Globus pallidus (tissue), 1 donor: Measurements from ENCODE around the gene ARID3A.
A peak's percentile ranks its signal among the peaks of the same experiment; 100 is the strongest.

Experiments used
- DNase-seq: peaks from one replicate; pipeline ENCODE4 v3.0.0-alpha.2; 2015; ENCODE audit warnings: low spot score

The ARID3A gene

GRCh38 chr19:963486-963951 is 37.7 kb downstream of the ARID3A start:
- no peak for DNase-seq

- no peak for DNase-seq
Observed at GRCh38 chr19:964116-964520, 38.3 kb downstream of the ARID3A start.

- no peak for DNase-seq
Observed at GRCh38 chr19:964761-965694, 39.2 kb downstream of the ARID3A start.

- no peak for DNase-seq
Observed at GRCh38 chr19:966485-967088, 40.8 kb downstream of the ARID3A start.

- DNase-seq, result no peak
Observed at GRCh38 chr19:970695-971094, 44.9 kb downstream of the ARID3A start.

DNA sequence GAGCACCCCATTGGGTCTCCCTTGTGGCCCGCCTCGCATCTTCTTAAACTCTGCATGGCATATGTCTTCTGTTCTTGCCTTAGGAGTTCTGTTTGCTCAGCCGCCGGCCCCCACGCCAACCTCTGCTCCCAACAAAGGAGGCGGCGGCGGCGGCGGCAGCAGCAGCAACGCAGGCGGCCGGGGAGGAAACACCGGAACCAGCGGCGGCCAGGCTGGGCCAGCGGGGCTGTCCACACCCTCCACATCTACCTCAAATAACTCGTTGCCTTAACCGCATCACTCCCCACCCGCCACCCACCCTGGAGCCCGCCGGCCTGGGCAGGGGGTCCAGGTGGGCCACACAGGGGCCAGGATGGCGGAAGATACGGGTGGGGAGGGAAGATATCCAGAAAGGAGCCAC is 46.0 kb downstream of the ARID3A start:
- DNase-seq, result no peak

DNA sequence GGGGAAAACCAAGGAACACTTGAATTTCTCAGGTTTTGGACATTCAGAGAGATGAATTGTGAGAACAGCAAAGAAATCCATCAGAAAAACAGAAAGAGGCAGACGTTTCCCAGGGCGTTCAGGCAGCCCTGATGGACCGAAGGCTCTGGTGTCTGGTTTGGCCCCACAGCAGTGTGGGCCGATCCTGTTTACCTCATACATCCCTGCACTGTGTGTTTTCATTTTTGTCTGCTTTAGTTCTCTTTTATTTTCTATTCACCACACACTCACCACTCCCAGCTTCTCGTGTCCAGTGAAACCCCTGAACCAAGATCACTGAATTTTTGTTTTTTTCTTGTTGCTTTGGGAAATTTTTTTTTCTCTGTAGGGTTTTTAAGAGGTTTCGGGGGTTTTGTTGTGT is 46.4 kb downstream of the ARID3A start:
- no peak for DNase-seq

- no peak for DNase-seq
Observed at GRCh38 chr19:973726-974563, 48.1 kb downstream of the ARID3A start.

GRCh38 chr19:974564-975257 is 48.9 kb downstream of the ARID3A start:
- DNase-seq, result no peak

GRCh38 chr19:976476-976875 is 50.6 kb downstream of the ARID3A start:
- DNase-seq, result no peak

- no peak for DNase-seq
Observed at GRCh38 chr19:977058-977464, 51.2 kb downstream of the ARID3A start.

DNA sequence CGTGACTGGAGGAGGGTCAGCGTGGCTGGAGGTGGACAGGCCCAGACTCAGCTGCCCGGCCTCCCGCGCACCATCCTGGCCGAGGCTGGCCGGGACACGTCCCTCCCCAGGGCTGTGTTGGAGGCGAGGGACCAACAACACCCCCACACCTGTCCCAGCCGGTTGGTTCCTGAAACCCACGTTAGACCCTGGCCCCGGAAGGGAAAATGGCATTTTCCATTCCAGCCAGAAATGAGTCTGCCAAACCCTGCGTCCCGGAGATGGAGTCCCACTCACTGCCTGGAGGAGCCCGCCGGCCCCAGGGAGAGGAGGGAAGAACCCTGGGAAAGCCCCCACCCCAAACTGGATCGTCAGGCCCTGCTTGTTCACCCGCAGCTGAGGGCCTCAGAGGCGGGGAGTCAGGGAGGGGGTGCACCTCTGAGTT is 53.5 kb downstream of the ARID3A start:
- no peak for DNase-seq

- no peak for DNase-seq
Observed at GRCh38 chr19:980133-980998, 54.5 kb downstream of the ARID3A start.

DNA sequence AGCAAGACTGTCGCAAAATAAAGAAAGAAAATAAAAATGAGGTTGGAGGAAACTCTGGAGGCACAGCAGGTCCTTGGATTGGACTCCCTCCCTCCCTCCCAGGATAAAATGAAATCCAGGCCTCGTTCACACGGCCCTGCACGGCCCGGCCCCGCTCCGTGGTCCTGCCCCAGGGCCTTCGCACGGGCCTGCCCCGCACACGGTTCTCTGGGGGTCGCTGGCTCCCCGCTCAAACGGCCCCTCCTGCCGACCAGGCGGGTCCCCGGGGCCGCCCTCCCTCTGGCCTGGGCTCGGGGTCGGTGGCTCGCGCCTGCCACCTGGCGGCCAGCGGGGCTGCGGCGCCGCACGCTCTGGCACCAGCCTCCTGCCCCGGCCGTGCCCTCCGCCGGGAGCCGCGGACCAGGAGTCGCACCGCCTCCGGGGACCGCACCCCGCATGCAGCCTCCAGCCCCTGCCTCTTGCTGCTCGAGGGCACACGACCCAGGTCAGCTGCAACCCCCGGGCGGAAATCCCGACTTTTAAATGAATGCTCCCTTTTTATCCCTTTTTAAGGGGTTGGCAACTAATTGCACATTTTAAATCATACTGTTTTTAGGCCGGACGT is 56.8 kb downstream of the ARID3A start:
- peak; percentile 61 for DNase-seq

DNA sequence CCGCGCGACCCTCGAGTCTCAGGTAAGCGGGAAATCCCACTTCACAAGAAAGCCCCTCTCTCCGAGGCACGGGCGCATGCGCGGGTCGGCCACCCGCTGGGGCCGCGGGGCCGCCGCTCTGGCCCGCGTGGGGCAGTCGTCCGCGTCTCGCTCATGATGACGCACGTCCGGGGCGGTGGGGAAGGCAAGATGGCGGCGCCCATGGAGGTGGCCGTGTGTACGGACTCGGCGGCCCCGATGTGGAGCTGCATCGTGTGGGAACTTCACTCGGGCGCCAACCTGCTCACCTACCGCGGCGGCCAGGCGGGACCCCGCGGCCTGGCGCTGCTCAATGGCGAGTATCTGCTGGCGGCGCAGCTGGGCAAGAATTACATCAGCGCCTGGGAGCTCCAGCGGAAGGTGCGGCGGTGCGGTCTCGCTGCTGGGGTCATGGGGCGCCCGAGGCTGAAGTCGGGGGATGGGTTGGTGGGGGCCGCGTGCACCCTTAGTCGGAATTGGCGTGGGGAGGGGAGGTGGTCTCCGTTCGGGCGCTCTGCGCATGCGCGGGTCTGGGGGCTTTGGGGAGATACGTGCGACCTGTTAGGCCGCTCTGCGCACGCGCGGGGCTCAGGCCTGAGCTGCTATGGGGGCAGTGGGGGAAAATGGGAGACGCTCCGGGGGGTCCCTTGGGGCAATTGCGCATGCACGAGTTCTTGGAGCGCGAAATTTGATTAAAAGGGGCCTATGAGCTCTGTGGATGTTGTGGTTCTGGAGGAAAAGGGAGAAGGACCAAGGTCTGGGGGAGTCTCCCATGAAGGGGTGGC is 58.5 kb downstream of the ARID3A start, which contains the start of gene WDR18:
TSS of gene WDR18 (plus strand) at position 181 of the 803 bp plus-strand sequence. CDS start at position 190, 9 bp downstream.
- DNase-seq, result peak; percentile 93

- no peak for DNase-seq
Observed at GRCh38 chr19:986083-986482, 60.2 kb downstream of the ARID3A start.

GRCh38 chr19:988081-988480 is 62.2 kb downstream of the ARID3A start:
- no peak for DNase-seq

- DNase-seq, result no peak
Observed at GRCh38 chr19:988510-988909, 62.7 kb downstream of the ARID3A start.

- DNase-seq, result no peak
Observed at GRCh38 chr19:989381-990081, 63.7 kb downstream of the ARID3A start.
